Stimulated activated CD4-positive, alpha-beta T cell treated with anti-CD3 and anti-CD28 coated beads, Interleukin-15, amount 100 ng/mL, for 1 hour (primary cell): ENCODE data around the gene SPDEF.

Experiments
- DNase-seq, 2 donors: peaks; one replicate each; pipeline ENCODE4 v3.0.0-alpha.2; 2020; ENCODE audit warnings: low read depth in 1 of 2, low spot score in 1 of 2

Gene SPDEF

GRCh38 chr6:34583861-34584604 lies 27.9 kb upstream of the SPDEF start:
- no peak for DNase-seq

DNA sequence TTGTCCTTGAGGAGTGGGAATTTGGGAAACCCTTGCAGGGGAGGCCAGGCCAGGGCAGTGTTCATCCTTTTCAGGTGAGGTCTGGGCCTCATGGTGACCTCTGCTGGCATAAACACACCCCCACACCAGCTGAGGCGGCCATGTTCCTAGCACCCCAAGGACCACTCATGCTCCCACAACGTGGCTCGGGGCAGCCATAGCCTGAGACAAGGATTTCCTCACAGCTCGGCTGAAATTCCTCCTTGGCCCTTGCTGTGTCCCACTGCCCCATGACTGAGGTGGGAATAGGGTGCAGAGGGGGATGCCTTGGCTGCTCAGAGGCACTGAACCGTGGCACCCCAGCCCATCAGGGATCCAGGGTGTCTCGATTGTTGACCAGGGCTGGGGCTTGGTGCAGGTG lies 27.3 kb upstream of the SPDEF start:
- DNase-seq: no peak

GRCh38 chr6:34581561-34581920 lies 25.4 kb upstream of the SPDEF start:
- no peak for DNase-seq

- DNase-seq: no peak
These were observed 24.8 kb upstream of the SPDEF start for GRCh38 chr6:34580707-34581560.

DNA sequence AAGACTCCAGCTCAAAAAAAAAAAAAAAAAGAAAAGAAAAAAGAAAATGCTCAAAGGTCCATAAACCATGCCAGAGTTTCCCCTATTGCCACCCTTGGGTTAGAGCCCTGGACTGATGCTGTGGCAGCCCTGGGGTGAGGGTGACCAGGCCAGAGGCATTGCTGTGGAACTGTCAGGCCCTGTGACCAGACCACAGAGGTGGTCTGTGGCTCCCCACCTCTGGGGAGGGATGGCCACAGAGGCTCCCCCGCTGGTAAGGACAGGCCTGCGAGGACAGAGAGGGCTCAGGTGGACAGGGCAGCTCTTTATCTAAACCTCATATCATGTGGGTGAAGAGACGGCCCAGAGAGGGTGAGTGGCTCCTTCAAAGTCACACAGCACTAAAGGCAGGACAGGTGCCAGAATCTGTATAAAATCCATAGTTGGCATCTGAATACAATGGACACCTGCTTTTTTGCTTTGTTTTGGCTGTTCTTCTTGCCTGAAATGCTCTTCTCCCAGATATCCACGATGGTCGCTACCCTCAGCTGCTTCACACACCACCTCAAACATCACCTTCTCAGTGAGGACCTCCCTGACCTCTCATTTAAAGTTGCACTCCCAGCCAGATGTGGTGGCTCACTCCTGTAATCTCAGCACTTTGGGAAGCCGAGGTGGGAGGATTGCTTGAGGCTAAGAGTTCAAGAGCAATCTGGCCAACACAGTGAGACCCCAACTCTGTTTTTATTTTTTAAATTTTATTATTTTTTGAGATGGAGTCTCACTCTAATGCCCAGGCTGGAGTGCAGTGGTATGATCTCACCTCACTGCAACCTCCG lies 22.5 kb upstream of the SPDEF start:
- no peak for DNase-seq

GRCh38 chr6:34576286-34576955 lies 20.3 kb upstream of the SPDEF start:
- no peak for DNase-seq

DNA sequence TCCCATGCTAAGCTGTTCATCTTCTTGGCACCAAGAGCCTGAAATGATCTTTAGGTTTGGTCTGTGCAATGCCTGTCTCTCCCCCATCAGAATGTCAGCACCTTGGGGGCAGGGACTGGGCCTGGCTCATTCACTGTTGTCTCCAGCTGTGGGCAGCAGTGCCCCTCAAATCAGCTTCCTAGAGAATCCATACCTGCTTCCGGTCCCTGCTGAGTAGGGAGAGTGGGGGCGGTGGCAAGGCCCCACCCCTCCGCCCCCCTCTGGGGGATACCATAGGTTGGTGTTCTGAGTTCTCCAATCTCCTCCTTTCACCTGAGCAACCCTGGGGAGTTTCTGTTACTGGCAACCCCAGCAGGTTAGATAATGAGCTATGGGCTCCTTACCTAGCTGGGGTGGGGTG lies 19.2 kb upstream of the SPDEF start:
- DNase-seq: no peak

- no peak for DNase-seq
These were observed 18.6 kb upstream of the SPDEF start for GRCh38 chr6:34574647-34575293.

DNA sequence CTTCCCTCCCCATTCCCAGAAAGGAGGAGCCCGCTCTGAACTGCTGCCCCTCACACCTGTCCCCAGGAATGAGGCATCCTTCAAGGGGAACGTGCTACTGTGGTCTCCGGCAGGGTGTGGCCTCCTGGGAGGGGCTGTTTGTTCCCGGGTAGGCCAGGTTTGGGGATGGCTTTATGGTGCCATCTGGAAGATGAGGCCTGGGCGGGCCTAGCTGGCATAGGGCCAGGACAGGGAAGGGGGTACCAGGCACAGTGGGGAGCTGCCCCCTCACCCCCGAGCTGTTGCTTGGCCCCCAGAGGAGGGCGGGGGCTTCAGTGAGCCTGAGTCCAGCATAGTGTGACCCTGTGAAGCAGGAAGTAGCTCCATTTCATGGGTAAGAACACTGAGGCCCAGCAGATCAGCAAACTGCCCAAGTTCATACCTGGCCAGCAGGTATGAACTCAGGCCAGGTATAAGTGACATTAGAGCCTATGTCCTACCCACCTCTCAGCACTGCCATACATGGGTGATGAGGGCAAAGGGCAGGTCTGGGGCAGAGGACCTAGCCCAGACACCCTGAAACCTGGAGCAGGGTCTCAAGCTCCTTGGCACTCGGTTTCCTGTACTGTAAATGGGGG lies 17.5 kb upstream of the SPDEF start:
- DNase-seq: no peak

DNA sequence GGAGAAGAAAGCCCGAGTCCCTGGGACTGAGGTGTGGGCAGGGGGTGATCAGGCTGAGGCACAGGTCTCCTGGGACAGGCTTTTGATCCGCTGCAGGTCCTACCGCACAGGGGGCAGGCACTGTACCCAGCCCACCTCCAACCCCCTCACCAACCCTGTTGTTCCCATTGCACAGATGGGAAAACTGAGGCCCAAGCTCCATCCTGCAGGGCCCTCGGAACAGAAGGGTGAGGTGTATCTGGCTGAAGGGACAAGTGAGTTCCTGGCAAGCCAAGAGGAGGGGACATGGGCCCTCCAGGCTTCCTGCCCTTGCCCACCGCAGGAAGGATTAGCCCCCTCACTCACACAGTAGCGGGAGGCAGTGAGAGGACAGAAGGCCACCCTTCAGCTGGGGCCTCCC lies 16.5 kb upstream of the SPDEF start:
- DNase-seq: no peak

DNA sequence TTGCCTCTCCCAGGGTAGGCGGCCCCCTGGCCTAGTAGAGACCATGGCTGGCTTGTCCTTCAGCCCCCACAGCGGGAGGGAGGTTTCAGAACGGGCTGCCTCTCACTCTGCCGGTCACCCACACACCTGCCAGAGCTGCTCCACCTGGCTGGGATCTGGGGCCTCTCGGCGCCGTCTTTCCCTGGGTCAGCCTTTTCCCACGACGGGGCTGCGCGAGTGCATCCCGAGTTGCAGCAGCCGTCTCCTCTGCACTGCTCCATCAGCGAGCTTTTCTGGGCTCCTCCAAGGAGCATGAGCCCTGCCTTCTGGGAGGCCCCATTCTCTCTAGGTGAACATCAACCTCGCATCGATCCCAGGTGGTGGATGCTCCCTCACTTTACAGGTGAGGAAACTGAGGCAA lies 15.9 kb upstream of the SPDEF start:
- no peak for DNase-seq

- DNase-seq: no peak
These were observed 15.3 kb upstream of the SPDEF start for GRCh38 chr6:34571388-34571787.

DNA sequence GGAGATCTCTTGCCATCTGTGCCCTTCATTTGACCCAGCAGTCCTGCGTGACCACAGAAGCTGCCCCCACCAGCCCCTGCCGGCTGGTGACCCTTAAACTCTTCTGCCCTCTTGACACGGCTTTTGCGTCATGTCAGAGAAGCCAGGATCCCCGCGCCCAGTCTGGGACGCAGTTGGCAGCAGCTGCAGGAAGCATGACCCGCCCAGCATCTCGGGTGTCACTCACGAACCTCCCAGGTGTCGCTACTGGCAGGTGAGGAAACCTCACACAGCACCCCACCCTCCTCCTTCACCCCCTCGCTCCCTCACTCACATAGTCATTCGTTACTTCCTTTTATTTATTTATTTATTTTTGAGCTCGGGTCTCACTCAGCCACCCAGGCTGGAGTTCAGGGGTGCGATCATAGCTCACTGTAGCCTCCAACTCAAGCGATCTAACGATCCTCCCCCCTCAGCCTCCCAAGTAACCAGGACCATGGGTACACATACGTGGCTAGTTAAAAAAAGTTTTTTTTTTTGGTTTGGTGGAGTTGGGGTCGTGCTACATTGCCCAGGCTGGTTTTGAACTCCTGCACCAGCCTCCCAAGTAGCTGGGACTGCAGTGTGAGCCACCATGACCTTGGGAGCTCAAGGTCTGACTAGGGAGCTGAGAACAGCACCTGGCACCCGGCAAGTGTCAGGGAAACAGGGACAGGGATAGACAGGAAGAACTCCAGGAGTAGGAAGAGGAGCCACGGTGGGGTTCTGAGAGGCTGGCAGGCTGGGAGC lies 14.1 kb upstream of the SPDEF start:
- DNase-seq: no peak

DNA sequence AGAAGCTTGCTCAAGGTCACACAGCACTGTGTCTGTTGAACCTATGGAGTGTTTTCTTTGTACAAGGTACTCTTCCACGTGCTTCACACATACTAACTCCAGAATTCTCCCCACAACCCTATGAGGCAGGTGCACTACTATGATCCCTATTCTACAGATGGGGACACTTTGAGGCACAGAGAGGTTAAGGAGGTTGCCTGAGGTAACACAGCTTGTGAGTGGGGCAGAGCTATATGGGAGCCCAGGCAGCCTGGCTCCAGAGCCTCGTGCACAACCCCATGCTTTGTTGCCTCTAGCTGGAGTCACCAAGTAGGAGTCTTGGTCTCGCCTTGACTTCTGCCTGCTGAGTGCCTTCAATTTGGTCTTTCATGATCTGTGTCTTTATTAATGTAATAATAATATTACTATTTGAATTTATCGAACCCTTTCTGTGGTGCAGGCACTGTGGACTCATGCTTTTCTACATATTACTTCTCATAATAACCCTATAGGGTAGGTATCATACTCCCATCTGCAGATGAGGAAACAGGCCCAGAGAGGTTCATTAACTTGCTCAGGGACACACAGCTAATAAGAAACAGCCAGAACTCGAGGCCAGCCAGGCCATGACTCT lies 13.3 kb upstream of the SPDEF start:
- DNase-seq: no peak

- no peak for DNase-seq
These were observed 12.4 kb upstream of the SPDEF start for GRCh38 chr6:34568341-34569201.

- DNase-seq: no peak
These were observed 10.9 kb upstream of the SPDEF start for GRCh38 chr6:34566830-34567546.

DNA sequence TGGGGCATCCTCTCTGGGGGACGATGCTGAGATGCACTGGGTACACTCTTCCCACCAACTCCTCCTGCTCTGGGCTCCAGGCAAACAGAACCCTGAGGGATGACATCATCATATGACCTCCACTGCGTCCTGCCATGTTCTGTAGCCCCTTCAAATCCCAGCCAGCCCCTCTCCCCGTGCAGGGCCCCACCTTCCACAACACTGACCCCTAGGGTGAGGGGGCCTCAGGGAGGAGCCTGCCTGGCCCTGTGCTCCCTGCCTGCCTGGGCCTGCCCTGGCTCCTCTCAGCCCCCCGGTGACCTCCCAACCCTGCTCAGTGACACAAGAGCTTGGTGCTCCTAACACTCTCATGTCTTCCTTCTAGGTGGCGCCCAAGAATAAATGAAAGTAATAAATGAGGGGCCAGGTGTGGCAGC lies 9.6 kb upstream of the SPDEF start:
- no peak for DNase-seq

DNA sequence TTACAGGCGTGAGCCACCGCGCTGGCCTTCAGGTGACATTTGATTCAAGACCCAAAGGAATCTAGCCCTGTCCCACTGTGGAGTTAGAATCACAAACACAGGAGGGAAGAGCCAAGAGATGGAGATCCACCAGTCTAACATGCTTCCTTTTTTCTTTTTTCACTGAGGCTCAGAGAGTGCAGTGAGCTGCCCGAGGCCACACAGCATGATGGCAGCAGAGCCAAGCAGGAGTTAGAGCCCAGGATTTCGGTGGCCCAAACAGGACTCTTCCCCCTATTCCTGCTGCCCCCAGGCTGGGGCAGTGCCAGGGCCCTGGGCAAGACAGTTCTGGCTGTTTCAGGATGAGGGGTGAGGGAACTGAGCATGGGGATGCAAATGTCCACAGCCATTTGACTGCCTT lies 8.1 kb upstream of the SPDEF start:
- DNase-seq: no peak
